Measurements from ENCODE around the gene KLHL15. TPM values are rescaled to one million over a fixed set of nuclear protein-coding genes. Genes with fewer than 3 reads are reported as not detected.

The KLHL15 gene
- total RNA-seq, 2 donors from 2014 or later: 9.3 to 11.2 TPM

GRCh38 chrX:24025741-24026403 lies 1.1 kb downstream of the KLHL15 start:
- H3K9me3 Mint-ChIP-seq: no peaks in the 10 kb centered on the region
- H3K36me3 Mint-ChIP-seq: peaks cover 7% of the 10 kb centered on the region
- peaks cover 0 to 15% of the 10 kb centered on the region in 2 donors for H3K27me3 Mint-ChIP-seq
- peak overlapping the region; percentile 92 for H3K4me3 Mint-ChIP-seq
- H3K27ac Mint-ChIP-seq: peak overlapping the region; percentile 87 to 88
- ATAC-seq (peak in 1 of 2 donors; percentile 51), DNase-seq (ENCODE audit: low spot score) (no peak)
- peaks cover 9 to 21% of the 10 kb centered on the region in 2 donors for H3K4me1 Mint-ChIP-seq (ENCODE audit: low read depth in 2 of 2)

- ATAC-seq (peak; percentile 96 to 97), DNase-seq (ENCODE audit: low spot score) (peak; percentile 91)
- Mint-ChIP-seq H3K4me3 (peak overlapping the region; percentile 88), H3K9me3 (no peaks in the 10 kb centered on the region), H3K4me1 (ENCODE audit: low read depth in 2 of 2) (peaks cover 11 to 25% of the 10 kb centered on the region in 2 donors), H3K27ac (peak overlapping the region; percentile 55 to 88), H3K36me3 (peaks cover 7% of the 10 kb centered on the region), H3K27me3 (peaks cover 0 to 11% of the 10 kb centered on the region in 2 donors)
These were observed 1.9 kb downstream of the KLHL15 start for GRCh38 chrX:24024819-24025740.

- Mint-ChIP-seq H3K9me3 (no peaks in the 10 kb centered on the region), H3K27ac (peak overlapping the region; percentile 55 to 78), H3K27me3 (peaks cover 0 to 6% of the 10 kb centered on the region in 2 donors), H3K4me1 (ENCODE audit: low read depth in 2 of 2) (peaks cover 17 to 32% of the 10 kb centered on the region in 2 donors), H3K36me3 (peaks cover 7% of the 10 kb centered on the region), H3K4me3 (peak overlapping the region; percentile 88)
- ATAC-seq (no peak), DNase-seq (ENCODE audit: low spot score) (no peak)
These were observed 2.9 kb downstream of the KLHL15 start for GRCh38 chrX:24023972-24024669.

GRCh38 chrX:24023544-24023943 lies 3.4 kb downstream of the KLHL15 start:
- Mint-ChIP-seq H3K27me3 (peaks cover 0 to 6% of the 10 kb centered on the region in 2 donors), H3K4me3 (peak overlapping the region; percentile 88), H3K4me1 (ENCODE audit: low read depth in 2 of 2) (peaks cover 17 to 32% of the 10 kb centered on the region in 2 donors), H3K27ac (peak overlapping the region; percentile 55 to 78), H3K9me3 (no peaks in the 10 kb centered on the region), H3K36me3 (peaks cover 7% of the 10 kb centered on the region)
- ATAC-seq (no peak), DNase-seq (ENCODE audit: low spot score) (no peak)

- no peaks in the 10 kb centered on the region for H3K27me3 Mint-ChIP-seq
- H3K36me3 Mint-ChIP-seq: peaks cover 7% of the 10 kb centered on the region
- no peaks in the 10 kb centered on the region for H3K9me3 Mint-ChIP-seq
- H3K27ac Mint-ChIP-seq: peak overlapping the region; percentile 54 to 73
- DNase-seq (ENCODE audit: low spot score) (no peak), ATAC-seq (no peak)
- H3K4me3 Mint-ChIP-seq: peak overlapping the region; percentile 63
- peaks cover 18 to 28% of the 10 kb centered on the region in 2 donors for H3K4me1 Mint-ChIP-seq (ENCODE audit: low read depth in 2 of 2)
These were observed 6.6 kb downstream of the KLHL15 start for GRCh38 chrX:24020306-24020876.

- H3K4me1 Mint-ChIP-seq (ENCODE audit: low read depth in 2 of 2): peaks cover 21 to 32% of the 10 kb centered on the region in 2 donors
- DNase-seq (ENCODE audit: low spot score): no peak
- no peaks in the 10 kb centered on the region for H3K9me3 Mint-ChIP-seq
- peak overlapping the region; percentile 63 for H3K4me3 Mint-ChIP-seq
- peaks cover 7% of the 10 kb centered on the region for H3K36me3 Mint-ChIP-seq
- peaks cover 0 to 2% of the 10 kb centered on the region in 2 donors for H3K27me3 Mint-ChIP-seq
- H3K27ac Mint-ChIP-seq: peak overlapping the region; percentile 54 to 73
- no peak for ATAC-seq
These were observed 7.5 kb downstream of the KLHL15 start for GRCh38 chrX:24019448-24019847.

- no peak overlapping the region for H3K4me3 Mint-ChIP-seq
These were observed 8.2 kb downstream of the KLHL15 start for GRCh38 chrX:24018809-24019208.

GRCh38 chrX:24017674-24018073 lies 9.3 kb downstream of the KLHL15 start:
- Mint-ChIP-seq H3K36me3 (no peaks in the 10 kb centered on the region), H3K27me3 (peaks cover 0 to 4% of the 10 kb centered on the region in 2 donors), H3K27ac (no peak overlapping the region), H3K4me3 (no peak overlapping the region), H3K9me3 (no peaks in the 10 kb centered on the region), H3K4me1 (ENCODE audit: low read depth in 2 of 2) (peaks cover 23 to 26% of the 10 kb centered on the region in 2 donors)
- ATAC-seq (no peak), DNase-seq (ENCODE audit: low spot score) (no peak)

More at GRCh38 chrX:24018809-24019208, 8.2 kb downstream of the KLHL15 start:
- ATAC-seq (no peak), DNase-seq (ENCODE audit: low spot score) (no peak)
- Mint-ChIP-seq H3K4me1 (ENCODE audit: low read depth in 2 of 2) (peaks cover 23 to 35% of the 10 kb centered on the region in 2 donors), H3K36me3 (peaks cover 6% of the 10 kb centered on the region), H3K27me3 (peaks cover 0 to 4% of the 10 kb centered on the region in 2 donors), H3K9me3 (no peaks in the 10 kb centered on the region), H3K27ac (no peak overlapping the region)

- H3K4me1 Mint-ChIP-seq (ENCODE audit: low read depth in 2 of 2): peaks cover 20 to 21% of the 10 kb centered on the region in 2 donors
- H3K4me3 Mint-ChIP-seq: peak overlapping the region; percentile 72
- H3K27ac Mint-ChIP-seq: peak overlapping the region; percentile 44 to 67
- DNase-seq (ENCODE audit: low spot score) (no peak), ATAC-seq (peak; percentile 63 to 65)
- peaks cover 4% of the 10 kb centered on the region for H3K36me3 Mint-ChIP-seq
- H3K9me3 Mint-ChIP-seq: no peaks in the 10 kb centered on the region
- H3K27me3 Mint-ChIP-seq: peaks cover 0 to 16% of the 10 kb centered on the region in 2 donors
These were observed 12.5 kb downstream of the KLHL15 start for GRCh38 chrX:24014388-24015018.

GRCh38 chrX:24012266-24012665 lies 14.7 kb downstream of the KLHL15 start:
- Mint-ChIP-seq H3K36me3 (peaks cover 4% of the 10 kb centered on the region), H3K4me1 (ENCODE audit: low read depth in 2 of 2) (peaks cover 23 to 26% of the 10 kb centered on the region in 2 donors), H3K27ac (no peak overlapping the region), H3K9me3 (no peaks in the 10 kb centered on the region), H3K27me3 (peaks cover 0 to 23% of the 10 kb centered on the region in 2 donors), H3K4me3 (no peak overlapping the region)
- no peak for ATAC-seq
- DNase-seq (ENCODE audit: low spot score): no peak

GRCh38 chrX:24005867-24006266 lies 21.1 kb downstream of the KLHL15 start:
- no peak overlapping the region for H3K27ac Mint-ChIP-seq
- no peak for ATAC-seq
- H3K4me1 Mint-ChIP-seq (ENCODE audit: low read depth in 2 of 2): peaks cover 18 to 27% of the 10 kb centered on the region in 2 donors
- peaks cover 0 to 14% of the 10 kb centered on the region in 2 donors for H3K27me3 Mint-ChIP-seq
- H3K9me3 Mint-ChIP-seq: no peaks in the 10 kb centered on the region
- H3K4me3 Mint-ChIP-seq: no peak overlapping the region
- H3K36me3 Mint-ChIP-seq: peaks cover 9% of the 10 kb centered on the region
- no peak for DNase-seq (ENCODE audit: low spot score)

- no peak overlapping the region for H3K4me3 Mint-ChIP-seq
- no peaks in the 10 kb centered on the region for H3K9me3 Mint-ChIP-seq
- peaks cover 0 to 8% of the 10 kb centered on the region in 2 donors for H3K27me3 Mint-ChIP-seq
- ATAC-seq (no peak), DNase-seq (ENCODE audit: low spot score) (no peak)
- no peak overlapping the region for H3K27ac Mint-ChIP-seq
- H3K4me1 Mint-ChIP-seq (ENCODE audit: low read depth in 2 of 2): peaks cover 11 to 19% of the 10 kb centered on the region in 2 donors
- peaks cover 5% of the 10 kb centered on the region for H3K36me3 Mint-ChIP-seq
These were observed 22.0 kb downstream of the KLHL15 start for GRCh38 chrX:24005028-24005427.

- ATAC-seq: no peak
- Mint-ChIP-seq H3K4me1 (ENCODE audit: low read depth in 2 of 2) (peaks cover 2 to 9% of the 10 kb centered on the region in 2 donors), H3K36me3 (peaks cover 5% of the 10 kb centered on the region), H3K9me3 (no peaks in the 10 kb centered on the region), H3K4me3 (no peak overlapping the region), H3K27me3 (no peaks in the 10 kb centered on the region), H3K27ac (no peak overlapping the region)
- DNase-seq (ENCODE audit: low spot score): no peak
These were observed 24.2 kb downstream of the KLHL15 start for GRCh38 chrX:24002792-24003191.
